Stimulated activated CD4-positive, alpha-beta T cell treated with anti-CD3 and anti-CD28 coated beads, Interleukin-1b, Interleukin-23, amount 100 ng/mL, for 1 hour (primary cell): ENCODE data around the gene FBXO31.
"Not testable (repeated sequence)": the region's sequence is repeated elsewhere in the genome, so short reads cannot be mapped to it uniquely, and the experiment has no call there.

Source experiments
- DNase-seq, 2 donors: peaks; one replicate each; pipeline ENCODE4 v3.0.0-alpha.2; 2020; ENCODE audit warnings: low read depth in 2 of 2

The FBXO31 gene

GRCh38 chr16:87362828-87363559 lies 20.6 kb downstream of the FBXO31 start:
- not testable (repeated sequence) for DNase-seq

- no peak for DNase-seq
Observed at GRCh38 chr16:87361916-87362619, 21.5 kb downstream of the FBXO31 start.

- DNase-seq, result no peak
Observed at GRCh38 chr16:87360862-87361610, 22.5 kb downstream of the FBXO31 start.

GRCh38 chr16:87359121-87359520 lies 24.5 kb downstream of the FBXO31 start:
- DNase-seq, result no peak

GRCh38 chr16:87358696-87359095 lies 24.9 kb downstream of the FBXO31 start:
- DNase-seq, result no peak

- DNase-seq, result no peak
Observed at GRCh38 chr16:87358250-87358649, 25.3 kb downstream of the FBXO31 start.

- no peak for DNase-seq
Observed at GRCh38 chr16:87356491-87356853, 27.1 kb downstream of the FBXO31 start.

- no peak for DNase-seq
Observed at GRCh38 chr16:87353613-87354012, 30.0 kb downstream of the FBXO31 start.

- no peak for DNase-seq
Observed at GRCh38 chr16:87352818-87353217, 30.8 kb downstream of the FBXO31 start.

GRCh38 chr16:87351320-87351698 lies 32.3 kb downstream of the FBXO31 start:
- no peak for DNase-seq

GRCh38 chr16:87350681-87351319 lies 32.8 kb downstream of the FBXO31 start:
- DNase-seq, result no peak

- no peak for DNase-seq
Observed at GRCh38 chr16:87350031-87350430, 33.5 kb downstream of the FBXO31 start.

- DNase-seq, result no peak
Observed at GRCh38 chr16:87348616-87349157, 34.9 kb downstream of the FBXO31 start.

GRCh38 chr16:87347932-87348615 lies 35.5 kb downstream of the FBXO31 start:
- DNase-seq, result no peak

GRCh38 chr16:87346517-87347060 lies 37.0 kb downstream of the FBXO31 start:
- no peak for DNase-seq

- DNase-seq, result no peak
Observed at GRCh38 chr16:87345726-87346424, 37.7 kb downstream of the FBXO31 start.

GRCh38 chr16:87344931-87345631 lies 38.5 kb downstream of the FBXO31 start:
- peak in 1 of 2 donors; percentile 20 for DNase-seq

GRCh38 chr16:87344165-87344930 lies 39.2 kb downstream of the FBXO31 start:
- no peak for DNase-seq

GRCh38 chr16:87343753-87344050 lies 39.9 kb downstream of the FBXO31 start:
- DNase-seq, result no peak
